ENCODE data around the gene DTNA. TPM values are rescaled to one million over a fixed set of nuclear protein-coding genes. Genes with fewer than 3 reads are reported as not detected.

DTNA gene
- total and polyA plus RNA-seq, 8 donors = 11.1 to 113 (median 19.8) TPM

GRCh38 chr18:34838669-34839068 lies 128.6 kb downstream of the DTNA start:
- no peaks in the 10 kb centered on the region for H3K36me3 ChIP-seq
- 82 to 88% (median 84%) methylated on average over 5 of the region's 5 CpGs for WGBS, 5 donors
- H3K27me3 ChIP-seq = no peaks in the 10 kb centered on the region
- intact Hi-C loops (cut with DNase I; ENCODE audit: low total_unique reads) = no loop called here
- no peaks in the 10 kb centered on the region for H3K9me3 ChIP-seq
- DNase-seq = no peak
- no peak overlapping the region for H3K4me3 ChIP-seq
- TF ChIP-seq POLR2AphosphoS5 (IDR thresholded peaks at IDR 0.05) (no peak), CTCF (IDR thresholded peaks at IDR 0.05) (no peak), EP300 (IDR thresholded peaks at IDR 0.05) (no peak), POLR2A (IDR thresholded peaks at IDR 0.05) (no peak)
- H3K4me1 ChIP-seq = peaks cover 0 to 21% (median 7%) of the 10 kb centered on the region in 4 donors
- H3K27ac ChIP-seq = peak overlapping the region in 3 of 5 donors; percentile 27 to 57 (median 34)

- DNase-seq = no peak
- Histone ChIP-seq H3K4me1 (peaks cover 0 to 21% (median 7%) of the 10 kb centered on the region in 4 donors), H3K9me3 (no peaks in the 10 kb centered on the region), H3K4me3 (no peak overlapping the region), H3K27ac (no peak overlapping the region), H3K36me3 (no peaks in the 10 kb centered on the region), H3K27me3 (no peaks in the 10 kb centered on the region)
- WGBS, 5 donors = 90 to 99% (median 96%) methylated on average over 2 of the region's 2 CpGs
- TF ChIP-seq POLR2AphosphoS5 (IDR thresholded peaks at IDR 0.05) (no peak), POLR2A (IDR thresholded peaks at IDR 0.05) (no peak), CTCF (IDR thresholded peaks at IDR 0.05) (no peak), EP300 (IDR thresholded peaks at IDR 0.05) (no peak)
- intact Hi-C loops (cut with DNase I; ENCODE audit: low total_unique reads) = no loop called here
Measured at GRCh38 chr18:34840256-34840826, 130.2 kb downstream of the DTNA start.

- H3K4me1 ChIP-seq = peaks cover 0 to 21% (median 7%) of the 10 kb centered on the region in 4 donors
- no peaks in the 10 kb centered on the region for H3K36me3 ChIP-seq
- no peaks in the 10 kb centered on the region for H3K27me3 ChIP-seq
- H3K9me3 ChIP-seq = no peaks in the 10 kb centered on the region
- no peak overlapping the region for H3K27ac ChIP-seq
- intact Hi-C loops (cut with DNase I; ENCODE audit: low total_unique reads) = no loop called here
- no peak overlapping the region for H3K4me3 ChIP-seq
- no peak for DNase-seq
- TF ChIP-seq POLR2AphosphoS5 (IDR thresholded peaks at IDR 0.05) = no peak
Measured at GRCh38 chr18:34841891-34842290, 131.8 kb downstream of the DTNA start.

- Histone ChIP-seq H3K4me1 (peaks cover 0 to under 1% (median 0%) of the 10 kb centered on the region in 4 donors), H3K9me3 (no peaks in the 10 kb centered on the region), H3K36me3 (no peaks in the 10 kb centered on the region), H3K27ac (no peak overlapping the region), H3K4me3 (no peak overlapping the region), H3K27me3 (no peaks in the 10 kb centered on the region)
- no peak for DNase-seq
- WGBS, 5 donors = 88 to 100% (median 94%) methylated on average over 1 of the region's 1 CpG
- TF ChIP-seq POLR2AphosphoS5 (IDR thresholded peaks at IDR 0.05) (no peak), EP300 (IDR thresholded peaks at IDR 0.05) (no peak)
- intact Hi-C loops (cut with DNase I; ENCODE audit: low total_unique reads) = no loop called here
Measured at GRCh38 chr18:34844072-34844471, 134.0 kb downstream of the DTNA start.

- H3K9me3 ChIP-seq = no peaks in the 10 kb centered on the region
- WGBS, 5 donors = 78 to 89% (median 85%) methylated on average over 5 of the region's 5 CpGs
Measured at GRCh38 chr18:34844732-34845459, 134.8 kb downstream of the DTNA start.

More at GRCh38 chr18:34844732-34845459, 134.8 kb downstream of the DTNA start:
- intact Hi-C loops (cut with DNase I; ENCODE audit: low total_unique reads) = no loop called here
- no peaks in the 10 kb centered on the region for H3K4me1 ChIP-seq
- H3K4me3 ChIP-seq = no peak overlapping the region
- H3K36me3 ChIP-seq = no peaks in the 10 kb centered on the region
- no peak for DNase-seq
- TF ChIP-seq CTCF (IDR thresholded peaks at IDR 0.05) (no peak), POLR2A (IDR thresholded peaks at IDR 0.05) (no peak), EP300 (IDR thresholded peaks at IDR 0.05) (no peak), POLR2AphosphoS5 (IDR thresholded peaks at IDR 0.05) (no peak)
- H3K27me3 ChIP-seq = no peaks in the 10 kb centered on the region
- no peak overlapping the region for H3K27ac ChIP-seq
